Activated CD8-positive, alpha-beta memory T cell treated with anti-CD3 and anti-CD28 coated beads for 48 hours (primary cell): Measurements from ENCODE around the gene MYRIP.
"Not testable (repeated sequence)": the region's sequence is repeated elsewhere in the genome, so short reads cannot be mapped to it uniquely, and the experiment has no call there.

Source experiments
- DNase-seq, 3 experiments: peaks; one replicate each; pipeline ENCODE4 v3.0.0-alpha.2; 2020; ENCODE audit warnings: low read depth in 2 of 3, low spot score in 2 of 3

Gene MYRIP

DNA sequence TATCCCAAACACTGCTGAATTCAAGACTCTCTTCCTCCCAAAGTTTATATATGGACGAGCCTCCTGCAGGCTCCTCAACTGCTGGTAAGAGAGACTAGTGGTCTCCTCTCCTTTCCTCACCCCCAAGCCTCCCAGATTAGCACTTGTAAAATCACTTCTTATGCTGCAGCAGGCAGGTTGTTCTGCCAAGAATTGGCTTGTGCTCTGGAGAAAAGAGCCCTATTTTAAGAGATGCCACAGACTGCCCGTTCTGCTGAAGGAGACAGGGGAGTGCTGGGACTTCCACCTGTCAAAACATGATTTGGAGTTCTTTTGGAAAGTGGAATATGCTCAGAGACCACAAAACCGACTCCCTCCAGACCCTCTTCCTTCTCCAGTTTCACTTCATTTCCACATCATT, 269.2 kb downstream of the MYRIP start:
- no peak for DNase-seq

DNA sequence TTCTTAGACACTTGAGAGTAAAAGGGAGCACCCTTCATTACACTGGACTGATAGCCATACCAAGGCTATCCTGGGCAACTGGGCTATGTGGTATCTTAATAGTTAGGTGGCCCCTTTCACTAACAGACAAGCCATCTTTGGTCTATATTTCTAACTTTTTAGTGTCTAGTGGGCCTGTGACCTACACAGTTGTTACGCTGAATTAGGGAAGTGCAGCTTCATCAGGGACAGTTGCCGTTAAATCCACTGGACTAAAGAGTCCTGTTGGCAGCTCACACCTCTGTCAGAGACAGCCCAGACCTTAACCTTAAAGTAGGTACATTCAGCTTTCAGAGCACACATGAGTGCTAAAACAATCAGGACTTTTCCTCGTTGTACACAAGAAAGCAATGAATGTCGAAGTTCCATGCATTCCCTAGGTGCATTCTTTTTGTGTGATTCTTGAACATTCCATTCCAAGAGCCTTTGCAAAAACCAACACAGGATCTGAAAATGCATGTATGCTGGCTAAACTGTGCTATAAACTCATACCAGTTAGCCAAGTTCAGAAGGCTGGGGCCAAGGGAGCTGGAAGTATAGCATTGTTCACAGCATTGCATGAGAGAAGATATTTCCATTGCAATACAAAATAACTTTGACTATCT, 269.9 kb downstream of the MYRIP start:
- DNase-seq, result no peak

DNA sequence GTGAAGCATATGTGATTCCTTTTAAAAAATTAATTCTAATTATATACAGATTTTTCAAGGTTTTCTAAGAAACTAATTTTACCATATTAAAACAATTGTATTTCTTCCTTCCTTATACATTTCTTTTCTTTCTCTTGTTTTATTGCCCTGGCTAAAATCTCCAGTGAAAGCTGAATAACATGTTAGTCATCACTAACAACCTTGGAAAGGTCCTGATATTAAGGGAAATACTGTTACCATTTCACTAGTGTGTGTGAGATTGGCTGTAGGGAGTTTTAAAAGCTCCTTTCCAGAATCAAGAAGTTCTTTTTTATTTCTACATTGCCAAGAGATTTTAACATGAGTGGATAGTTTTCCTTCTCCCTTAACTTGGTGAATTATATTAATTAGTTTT, 270.4 kb downstream of the MYRIP start:
- DNase-seq, result no peak

- DNase-seq, result no peak
Measured at GRCh38 chr3:40083066-40083465, 273.7 kb downstream of the MYRIP start.

DNA sequence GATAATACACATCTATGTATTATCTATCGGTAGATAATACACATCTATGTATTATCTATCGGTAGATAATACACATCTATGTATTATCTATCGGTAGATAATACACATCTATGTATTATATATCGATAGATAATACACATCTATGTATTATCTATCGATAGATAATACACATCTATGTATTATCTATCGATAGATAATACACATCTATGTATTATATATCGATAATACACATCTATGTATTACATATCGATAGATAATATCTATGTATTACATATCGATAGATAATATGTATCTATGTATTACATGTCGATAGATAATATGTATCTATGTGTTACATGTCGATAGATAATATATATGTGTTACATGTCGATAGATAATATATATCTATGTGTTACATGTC, 275.0 kb downstream of the MYRIP start:
- DNase-seq, result not testable (repeated sequence)

- DNase-seq, result no peak
Measured at GRCh38 chr3:40086890-40087883, 277.8 kb downstream of the MYRIP start.

GRCh38 chr3:40088527-40089170, 279.2 kb downstream of the MYRIP start:
- no peak for DNase-seq

DNA sequence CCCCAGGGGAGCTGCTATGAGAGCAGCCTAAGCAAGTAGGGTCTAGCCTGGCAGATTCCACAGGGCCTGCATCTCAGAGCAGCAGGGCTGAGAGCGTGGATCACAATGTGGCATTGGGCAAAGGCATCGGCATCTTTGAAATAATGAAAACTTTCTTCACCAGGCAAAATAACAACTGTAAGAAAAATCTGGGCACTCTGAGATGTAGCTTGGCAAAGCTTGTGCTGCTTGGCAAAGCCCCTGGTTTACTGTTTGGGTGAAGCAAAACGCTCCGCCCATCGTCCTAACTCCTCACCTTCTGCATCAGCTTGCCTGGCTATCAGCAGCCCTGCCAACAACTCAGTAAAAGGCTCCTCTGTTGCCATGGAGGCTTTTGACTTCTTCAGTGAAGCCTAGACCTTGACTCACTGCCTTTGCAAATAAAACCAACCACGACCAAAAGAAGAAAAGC, 287.3 kb downstream of the MYRIP start:
- DNase-seq, result no peak

- DNase-seq, result no peak
Measured at GRCh38 chr3:40097131-40098117, 288.0 kb downstream of the MYRIP start.

GRCh38 chr3:40098261-40098759, 288.9 kb downstream of the MYRIP start:
- DNase-seq, result no peak

- DNase-seq, result no peak
Measured at GRCh38 chr3:40099871-40100270, 290.5 kb downstream of the MYRIP start.

DNA sequence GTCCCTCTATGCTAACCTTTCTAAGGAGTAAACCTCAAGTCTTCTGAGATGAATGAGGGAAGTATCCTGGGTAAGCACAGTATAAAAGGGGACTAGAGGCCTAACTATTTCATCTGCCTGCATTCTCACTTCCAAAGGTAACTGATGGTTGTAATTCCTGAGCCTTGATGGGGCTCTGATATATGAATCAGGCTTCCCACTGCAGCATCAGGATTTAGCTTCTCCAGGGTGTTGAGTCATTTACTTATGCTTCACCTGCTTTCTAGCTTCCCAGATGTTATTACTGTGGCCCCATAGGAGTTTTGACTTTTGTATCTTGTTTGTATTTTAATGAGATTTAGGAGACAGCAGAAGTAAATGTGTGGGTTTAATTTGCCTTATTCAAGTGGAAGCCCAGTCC, 292.8 kb downstream of the MYRIP start:
- DNase-seq, result no peak

- no peak for DNase-seq
Measured at GRCh38 chr3:40103829-40104228, 294.4 kb downstream of the MYRIP start.

- no peak for DNase-seq
Measured at GRCh38 chr3:40104441-40104840, 295.0 kb downstream of the MYRIP start.

- no peak for DNase-seq
Measured at GRCh38 chr3:40108643-40109042, 299.2 kb downstream of the MYRIP start.

DNA sequence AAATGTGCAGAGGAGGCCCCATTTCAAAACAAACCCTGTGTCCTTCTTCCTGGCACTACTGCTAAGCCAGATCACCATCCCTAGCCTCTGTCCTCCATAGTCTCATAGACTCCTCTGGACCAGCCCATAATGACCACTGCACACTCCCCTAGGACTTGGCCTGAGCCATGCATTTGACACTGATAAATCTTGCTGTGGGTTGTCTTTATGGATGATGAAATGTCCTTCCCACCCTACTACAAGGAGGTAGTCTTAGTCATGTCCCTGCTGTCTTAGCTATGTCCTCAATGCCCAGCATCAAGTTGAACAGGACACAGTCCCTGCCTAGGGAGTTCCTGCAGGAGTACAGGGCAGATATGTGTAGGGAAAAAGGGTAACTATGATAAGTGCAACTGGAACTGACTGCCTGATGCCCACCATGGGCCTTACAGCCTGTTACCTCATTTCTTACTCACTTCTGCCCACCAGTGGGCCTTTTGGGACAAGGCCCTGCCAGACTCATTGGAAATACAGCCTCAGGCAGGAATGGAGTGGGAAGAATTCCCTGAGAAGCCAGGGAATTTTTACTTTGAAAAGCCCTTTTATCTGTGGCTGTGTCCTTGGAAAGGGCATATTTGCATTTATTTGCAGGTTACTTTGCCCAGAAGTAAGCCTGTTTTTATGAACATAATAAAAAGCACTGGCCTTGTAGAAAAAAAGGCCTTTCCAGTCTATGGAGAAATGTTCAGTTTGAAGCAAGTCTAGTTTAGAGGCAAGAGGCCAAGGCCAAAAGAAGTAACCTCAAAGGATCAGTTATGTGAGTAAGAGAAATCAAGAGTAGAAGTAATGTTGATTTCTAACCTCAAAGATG, 300.5 kb downstream of the MYRIP start:
- no peak for DNase-seq

DNA sequence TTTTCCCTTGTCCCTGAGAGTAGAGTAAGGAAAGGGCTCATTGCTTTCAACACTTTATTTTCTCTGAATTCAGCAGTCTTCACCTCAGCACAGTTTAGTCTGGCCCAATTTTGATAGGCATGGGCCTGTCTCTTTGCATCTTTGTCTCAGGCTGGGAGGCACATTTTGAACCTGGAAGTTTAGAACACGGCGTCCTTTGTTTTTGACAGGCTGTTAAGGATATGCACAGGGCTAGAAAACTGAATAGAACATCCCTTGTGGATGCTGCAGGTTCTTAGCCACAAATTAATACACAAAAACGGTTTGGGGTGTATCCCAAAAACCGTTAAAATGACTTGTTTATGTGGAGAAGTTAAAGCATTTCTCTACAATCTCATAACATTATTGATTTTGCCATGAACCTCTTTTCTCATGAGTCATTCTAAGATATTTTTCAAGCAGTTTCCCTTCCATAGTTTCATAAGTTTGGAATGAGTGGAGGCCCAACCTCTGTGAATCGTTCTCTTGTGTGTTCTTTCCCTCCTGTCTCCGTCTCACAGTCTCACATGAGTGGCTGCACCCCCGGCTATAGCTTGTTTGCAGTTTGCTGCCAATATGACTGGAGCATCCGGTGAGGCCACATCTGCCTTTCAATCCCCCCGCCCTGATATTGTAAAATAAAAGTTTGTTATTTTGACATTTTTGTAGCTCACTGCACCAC, 307.2 kb downstream of the MYRIP start:
- DNase-seq, result no peak

GRCh38 chr3:40118091-40118490, 308.7 kb downstream of the MYRIP start:
- no peak for DNase-seq
